AG04449 (cell line): ENCODE measurements around the gene MICU2.

Experiments
- CTCF ChIA-PET: fragments of 350-600 bp; formaldehyde crosslinking; extraction: SDS; loops from one replicate; lab custom pipeline; 2021; ENCODE audit warnings: antibody characterized with exemption; lab: Yijun Ruan, JAX
- POLR2A ChIA-PET: fragments of 400-600, 350-600 bp; formaldehyde crosslinking; extraction: SDS; loops from one replicate; lab custom pipeline; 2020; ENCODE audit warnings: antibody characterized with exemption, inconsistent platforms; lab: Yijun Ruan, JAX
- DNase-seq: peaks from one replicate; pipeline ENCODE4 v3.0.0-alpha.2; 2010; ENCODE audit warnings: low read depth, low spot score
- H3K4me3 ChIP-seq: 2 replicates; pipeline ENCODE4 v1.5.1; 2011; ENCODE audit warnings: low read depth, mild to moderate bottlenecking, control low read depth, low read length
- TF ChIP-seq, protein P1 (sequence below): IDR thresholded peaks from one replicate; pipeline ENCODE4 v1.5.1; 2011; ENCODE audit warnings: mild to moderate bottlenecking, moderate library complexity, low read length, control low read depth, inconsistent platforms; ENCODE audit not compliant: insufficient read depth; ENCODE audit errors: missing control alignments

Gene MICU2

DNA sequence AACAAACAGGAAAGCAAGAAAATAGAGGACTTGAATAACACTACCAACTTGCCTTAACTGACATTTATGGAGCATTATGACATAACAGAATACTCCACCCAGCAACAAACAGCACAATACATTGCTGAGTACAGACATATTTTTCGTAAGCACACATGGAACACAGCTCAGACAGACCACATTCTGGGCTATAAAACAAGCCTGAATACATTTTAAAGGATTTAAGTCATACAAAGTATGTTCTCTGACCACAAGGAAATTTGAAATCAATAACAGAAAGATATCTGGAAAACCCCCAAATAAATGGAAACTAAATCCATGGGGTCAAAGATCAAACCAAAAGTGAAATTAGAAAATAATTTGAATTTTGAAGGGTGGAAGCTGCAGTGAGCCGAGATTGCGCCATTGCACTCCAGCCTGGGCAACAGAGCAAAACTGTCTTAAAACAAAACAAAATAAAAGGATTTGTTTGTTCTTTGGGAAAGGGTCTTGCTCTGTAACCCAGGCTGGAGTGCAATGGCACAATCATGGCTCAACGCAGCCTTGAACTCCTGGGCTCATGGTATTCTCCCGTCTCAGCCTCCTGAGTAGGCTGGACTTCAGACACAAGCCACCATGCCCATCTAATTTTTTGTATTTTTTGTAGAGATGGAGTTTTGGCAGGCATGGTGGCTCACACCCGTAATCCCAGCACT is 150.4 kb downstream of the MICU2 start:
- TF ChIP-seq, protein P1, sequence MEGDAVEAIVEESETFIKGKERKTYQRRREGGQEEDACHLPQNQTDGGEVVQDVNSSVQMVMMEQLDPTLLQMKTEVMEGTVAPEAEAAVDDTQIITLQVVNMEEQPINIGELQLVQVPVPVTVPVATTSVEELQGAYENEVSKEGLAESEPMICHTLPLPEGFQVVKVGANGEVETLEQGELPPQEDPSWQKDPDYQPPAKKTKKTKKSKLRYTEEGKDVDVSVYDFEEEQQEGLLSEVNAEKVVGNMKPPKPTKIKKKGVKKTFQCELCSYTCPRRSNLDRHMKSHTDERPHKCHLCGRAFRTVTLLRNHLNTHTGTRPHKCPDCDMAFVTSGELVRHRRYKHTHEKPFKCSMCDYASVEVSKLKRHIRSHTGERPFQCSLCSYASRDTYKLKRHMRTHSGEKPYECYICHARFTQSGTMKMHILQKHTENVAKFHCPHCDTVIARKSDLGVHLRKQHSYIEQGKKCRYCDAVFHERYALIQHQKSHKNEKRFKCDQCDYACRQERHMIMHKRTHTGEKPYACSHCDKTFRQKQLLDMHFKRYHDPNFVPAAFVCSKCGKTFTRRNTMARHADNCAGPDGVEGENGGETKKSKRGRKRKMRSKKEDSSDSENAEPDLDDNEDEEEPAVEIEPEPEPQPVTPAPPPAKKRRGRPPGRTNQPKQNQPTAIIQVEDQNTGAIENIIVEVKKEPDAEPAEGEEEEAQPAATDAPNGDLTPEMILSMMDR: no peak
- no peak for DNase-seq
- no peak overlapping the region for H3K4me3 ChIP-seq
- POLR2A ChIA-PET: no interaction called here
- CTCF ChIA-PET: no interaction called here

DNA sequence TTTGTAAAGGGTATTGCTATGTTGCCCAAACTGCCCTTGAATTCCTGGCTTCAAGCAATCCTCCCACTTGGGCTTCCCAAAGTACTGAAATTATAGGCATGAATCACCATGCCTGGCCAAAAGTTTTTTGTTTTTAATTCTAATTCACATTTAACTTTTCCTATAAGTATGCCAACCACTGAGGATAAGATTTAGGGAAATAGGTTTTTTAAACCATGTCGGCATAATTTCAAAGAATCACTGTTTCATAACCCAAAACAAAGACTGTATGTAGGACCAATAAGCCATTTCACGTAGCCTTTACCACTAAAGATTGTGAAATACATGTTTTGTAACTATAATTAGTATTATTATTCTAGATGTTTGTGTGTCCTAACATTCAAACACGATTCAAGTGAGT is 153.0 kb downstream of the MICU2 start:
- TF ChIP-seq, protein P1: no peak
- CTCF ChIA-PET: interaction anchor here (1.6 kb wide), 1 partner anchor 27 kb away, joined by 5 read pairs; no protein-coding TSS in a partner anchor
- no peak overlapping the region for H3K4me3 ChIP-seq
- no peak for DNase-seq
- POLR2A ChIA-PET: no interaction called here

DNA sequence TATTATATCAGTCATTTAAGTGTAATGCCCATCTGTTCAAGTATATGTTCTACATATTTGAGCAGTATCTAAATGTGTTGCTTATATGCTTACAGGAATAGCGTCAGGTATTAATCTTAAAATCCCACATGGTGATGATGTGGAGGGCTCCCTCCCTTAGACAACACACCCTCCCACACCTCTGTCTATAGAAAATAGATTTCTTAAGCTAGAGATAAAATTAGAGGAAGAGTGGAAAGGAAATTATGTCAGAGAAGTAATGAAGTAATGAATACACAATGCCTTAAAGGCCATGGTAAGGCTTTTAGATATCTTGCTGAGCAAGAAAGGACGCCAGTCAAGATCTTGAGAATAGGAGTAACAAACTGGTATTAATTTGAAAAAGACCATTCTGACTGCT is 157.3 kb downstream of the MICU2 start:
- no peak overlapping the region for H3K4me3 ChIP-seq
- ChIA-PET POLR2A (no interaction called here), CTCF (no interaction called here)
- no peak for DNase-seq
- TF ChIP-seq, protein P1: no peak

DNA sequence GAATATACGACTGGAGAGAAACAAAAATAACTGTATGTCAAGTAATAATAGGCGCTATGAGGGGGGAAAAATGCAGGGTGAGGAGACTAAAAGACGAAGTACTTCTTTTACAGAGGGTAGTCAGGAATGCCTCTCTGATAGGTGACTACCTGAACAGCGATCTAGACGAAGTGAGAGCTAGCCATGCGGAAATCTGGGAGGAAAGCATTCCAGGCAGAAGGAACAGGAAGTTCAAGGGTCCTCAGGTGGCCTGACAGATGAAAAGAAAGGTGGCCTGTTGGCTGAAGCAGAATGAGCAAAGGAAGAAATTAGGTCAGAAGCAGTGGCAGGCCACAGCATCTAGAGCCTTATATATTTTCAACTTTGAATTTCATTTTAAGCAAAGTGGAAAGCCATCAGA is 158.2 kb downstream of the MICU2 start:
- TF ChIP-seq, protein P1: no peak
- no peak for DNase-seq
- CTCF ChIA-PET: no interaction called here
- POLR2A ChIA-PET: no interaction called here
- H3K4me3 ChIP-seq: no peak overlapping the region

DNA sequence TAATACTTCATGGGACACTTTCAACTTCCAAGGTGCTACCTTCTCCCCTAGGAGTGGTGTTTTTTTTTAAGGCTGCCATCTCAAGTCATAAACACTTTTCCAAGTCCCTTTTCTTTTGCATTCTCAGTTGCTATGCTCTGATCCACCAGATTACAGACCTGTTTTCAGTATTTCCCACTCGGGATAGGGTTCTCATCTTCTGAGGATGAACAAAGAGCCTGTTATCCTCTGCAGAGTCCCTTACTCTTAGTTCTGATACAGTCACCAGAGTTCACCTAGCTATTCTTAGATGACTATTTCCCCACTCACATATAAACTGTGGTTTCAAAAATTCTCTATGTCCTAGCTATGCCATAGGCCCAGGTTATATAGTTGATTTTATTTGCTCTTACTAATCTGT is 160.8 kb downstream of the MICU2 start:
- no peak overlapping the region for H3K4me3 ChIP-seq
- ChIA-PET POLR2A (no interaction called here), CTCF (interaction anchor here (0.6 to 2.3 kb wide), 2 partner anchors 34 to 47 kb away, joined by 3 to 7 read pairs; no protein-coding TSS in a partner anchor)
- TF ChIP-seq, protein P1: no peak
- no peak for DNase-seq
